Brain microvascular endothelial cell (primary cell): Measurements from ENCODE around the gene WDR7.

Source experiments
- DNase-seq: peaks from one replicate; pipeline ENCODE4 v3.0.0-alpha.2; 2020
- H3K27ac ChIP-seq: fragments of 250-450 bp; sonication (Bioruptor Pico); 2 replicates; pipeline ENCODE4 v1.5.1; 2020; ENCODE audit warnings: mild to moderate bottlenecking, moderate library complexity
- H3K27me3 ChIP-seq: fragments of 250-450 bp; sonication (Bioruptor Pico); replicated peaks from 2 replicates; pipeline ENCODE4 v1.5.1; 2020; ENCODE audit warnings: mild to moderate bottlenecking
- H3K36me3 ChIP-seq: fragments of 250-450 bp; sonication (Bioruptor Pico); replicated peaks from 2 replicates; pipeline ENCODE4 v1.5.1; 2020; ENCODE audit warnings: mild to moderate bottlenecking
- H3K4me3 ChIP-seq: 2 replicates; pipeline ENCODE4 v1.5.1; 2011; ENCODE audit warnings: low read depth, mild to moderate bottlenecking, control low read depth, low read length, moderate library complexity
- CTCF ChIP-seq: IDR thresholded peaks from 2 replicates; pipeline ENCODE4 v1.5.1; 2011; ENCODE audit warnings: low read depth, mild to moderate bottlenecking, moderate library complexity, low read length, control low read depth, inconsistent platforms; ENCODE audit errors: missing control alignments
- in situ Hi-C: cut with HindIII; loops from 2 replicates; pipeline ENCODE4 v1.10.0; 2017; ENCODE audit warnings: low sequenced_read_pairs, low pct_ligation_motif_present

Gene WDR7

GRCh38 chr18:56959120-56959519 is 308.0 kb downstream of the WDR7 start:
- no peak for DNase-seq
- no peak overlapping the region for H3K4me3 ChIP-seq
- no peaks in the 10 kb centered on the region for H3K36me3 ChIP-seq
- H3K27me3 ChIP-seq = no peaks in the 10 kb centered on the region
- TF ChIP-seq CTCF = no peak
- no peak overlapping the region for H3K27ac ChIP-seq
- in situ Hi-C loops = no loop called here

GRCh38 chr18:56962322-56962721 is 311.2 kb downstream of the WDR7 start:
- in situ Hi-C loops = no loop called here
- no peak for DNase-seq
- no peak overlapping the region for H3K27ac ChIP-seq
- no peak overlapping the region for H3K4me3 ChIP-seq
- H3K27me3 ChIP-seq = no peaks in the 10 kb centered on the region
- no peaks in the 10 kb centered on the region for H3K36me3 ChIP-seq
- TF ChIP-seq CTCF = no peak

- H3K27me3 ChIP-seq = no peaks in the 10 kb centered on the region
- TF ChIP-seq CTCF = no peak
- no peak for DNase-seq
- H3K36me3 ChIP-seq = no peaks in the 10 kb centered on the region
- in situ Hi-C loops = no loop called here
- H3K27ac ChIP-seq = no peak overlapping the region
- H3K4me3 ChIP-seq = no peak overlapping the region
Observed at GRCh38 chr18:56967035-56967434, 315.9 kb downstream of the WDR7 start.

- Histone ChIP-seq H3K36me3 (no peaks in the 10 kb centered on the region), H3K4me3 (no peak overlapping the region), H3K27me3 (no peaks in the 10 kb centered on the region), H3K27ac (no peak overlapping the region)
- no peak for DNase-seq
- in situ Hi-C loops = no loop called here
- TF ChIP-seq CTCF = no peak
Observed at GRCh38 chr18:56973487-56973886, 322.3 kb downstream of the WDR7 start.

GRCh38 chr18:56974141-56974540 is 323.0 kb downstream of the WDR7 start:
- no peaks in the 10 kb centered on the region for H3K27me3 ChIP-seq
- no peak for TF ChIP-seq CTCF
- H3K4me3 ChIP-seq = no peak overlapping the region
- no peaks in the 10 kb centered on the region for H3K36me3 ChIP-seq
- H3K27ac ChIP-seq = no peak overlapping the region
- no peak for DNase-seq
- in situ Hi-C loops = no loop called here

GRCh38 chr18:56975276-56975675 is 324.1 kb downstream of the WDR7 start:
- in situ Hi-C loops = no loop called here
- Histone ChIP-seq H3K27me3 (no peaks in the 10 kb centered on the region), H3K36me3 (no peaks in the 10 kb centered on the region), H3K4me3 (no peak overlapping the region), H3K27ac (no peak overlapping the region)
- no peak for TF ChIP-seq CTCF
- DNase-seq = no peak
